HEK293 (cell line): ENCODE data around the gene CEACAM6.

Source experiments
- CTCF ChIA-PET: fragments of 350-600 bp; formaldehyde crosslinking; extraction: SDS; loops from one replicate; lab custom pipeline; 2021; ENCODE audit warnings: antibody characterized with exemption; lab: Yijun Ruan, JAX
- POLR2A ChIA-PET: fragments of 300-600 bp; formaldehyde crosslinking; extraction: SDS; loops from one replicate; lab custom pipeline; 2020; ENCODE audit warnings: antibody characterized with exemption, inconsistent platforms; lab: Yijun Ruan, JAX
- H3K27ac ChIP-seq: fragments of 200-500 bp; sonication (Bioruptor generic); 2 replicates; pipeline ENCODE4 v1.5.1; 2014; ENCODE audit warnings: low read depth, low read length, control low read depth, inconsistent platforms; ENCODE audit errors: extremely low read depth
- H3K36me3 ChIP-seq, 2 experiments: fragments of 200-500 bp in 1 of 2; sonication (Bioruptor generic) in 1 of 2; 1 replicate in 1 of 2; 2 replicates in 1 of 2; pipeline ENCODE4 v1.5.1; 2014 to 2017; ENCODE audit warnings: inconsistent platforms in 2 of 2, low read length in 2 of 2; ENCODE audit not compliant: control insufficient read depth in 2 of 2, insufficient read depth in 1 of 2
- H3K4me1 ChIP-seq: fragments of 200-500 bp; sonication (Bioruptor generic); 2 replicates; pipeline ENCODE4 v1.5.1; 2014; ENCODE audit warnings: mild to moderate bottlenecking, low read length, inconsistent platforms; ENCODE audit not compliant: control insufficient read depth, insufficient read depth
- H3K4me3 ChIP-seq: 2 replicates; pipeline ENCODE4 v1.5.1; 2011; ENCODE audit warnings: low read depth, mild to moderate bottlenecking, control low read depth, low read length, moderate library complexity
- H3K9me3 ChIP-seq: fragments of 200-500 bp; sonication (Bioruptor generic); 2 replicates; pipeline ENCODE4 v1.5.1; 2014; ENCODE audit warnings: low read depth, low read length, inconsistent platforms; ENCODE audit not compliant: control insufficient read depth, insufficient read depth
- CTCF ChIP-seq: fragments of 450-650 bp; formaldehyde crosslinking; IDR thresholded peaks from 2 replicates; pipeline ENCODE4 v1.5.1; 2016; ENCODE audit warnings: missing biosample characterization, missing genetic modification characterization
- HOXA7 ChIP-seq: sonication (generic); formaldehyde crosslinking; IDR thresholded peaks from 2 replicates; pipeline ENCODE4 v1.8.1; 2022; ENCODE audit warnings: missing genetic modification reagents, borderline replicate concordance
- HOXD13 ChIP-seq: sonication (generic); formaldehyde crosslinking; IDR thresholded peaks from 2 replicates; pipeline ENCODE4 v1.8.0; 2022; ENCODE audit warnings: missing genetic modification reagents, borderline replicate concordance
- KLF10 ChIP-seq: fragments of 450-650 bp; IDR thresholded peaks from 2 replicates; pipeline ENCODE4 v1.5.1; 2018; ENCODE audit warnings: missing biosample characterization, mild to moderate bottlenecking, missing genetic modification characterization
- KLF17 ChIP-seq: fragments of 450-650 bp; formaldehyde crosslinking; IDR thresholded peaks from 2 replicates; pipeline ENCODE4 v1.5.1; 2016; ENCODE audit warnings: missing biosample characterization, missing genetic modification characterization
- PRDM10 ChIP-seq: fragments of 450-650 bp; formaldehyde crosslinking; IDR thresholded peaks from 2 replicates; pipeline ENCODE4 v1.5.1; 2016; ENCODE audit warnings: missing biosample characterization, missing genetic modification characterization
- SCRT2 ChIP-seq: fragments of 450-650 bp; formaldehyde crosslinking; IDR thresholded peaks from 2 replicates; pipeline ENCODE4 v1.5.1; 2016; ENCODE audit warnings: missing biosample characterization, missing genetic modification characterization
- TSHZ1 ChIP-seq: fragments of 450-650 bp; formaldehyde crosslinking; IDR thresholded peaks from 2 replicates; pipeline ENCODE4 v1.5.1; 2016; ENCODE audit warnings: missing biosample characterization, missing genetic modification characterization, borderline replicate concordance
- YY2 ChIP-seq: fragments of 450-650 bp; formaldehyde crosslinking; IDR thresholded peaks from 2 replicates; pipeline ENCODE4 v1.5.1; 2016; ENCODE audit warnings: missing biosample characterization, missing genetic modification characterization
- ZBTB26 ChIP-seq: fragments of 450-650 bp; formaldehyde crosslinking; optimal IDR thresholded peaks from 2 replicates; pipeline ENCODE3; 2016; ENCODE audit warnings: missing biosample characterization, mild to moderate bottlenecking, missing genetic modification characterization
- ZFP3 ChIP-seq: fragments of 450-650 bp; formaldehyde crosslinking; IDR thresholded peaks from 2 replicates; pipeline ENCODE4 v1.5.1; 2016; ENCODE audit warnings: low read depth, missing biosample characterization, missing genetic modification characterization
- ZNF114 ChIP-seq: fragments of 450-650 bp; formaldehyde crosslinking; IDR thresholded peaks from 2 replicates; pipeline ENCODE4 v1.5.0; 2017; ENCODE audit warnings: missing biosample characterization, missing genetic modification characterization
- ZNF157 ChIP-seq: fragments of 450-650 bp; formaldehyde crosslinking; IDR thresholded peaks from 2 replicates; pipeline ENCODE4 v1.5.1; 2016; ENCODE audit warnings: missing biosample characterization, missing genetic modification characterization
- ZNF174 ChIP-seq: fragments of 450-650 bp; formaldehyde crosslinking; IDR thresholded peaks from 2 replicates; pipeline ENCODE4 v1.5.0; 2017; ENCODE audit warnings: missing biosample characterization, mild to moderate bottlenecking, missing genetic modification characterization
- ZNF280D ChIP-seq: fragments of 450-650 bp; formaldehyde crosslinking; IDR thresholded peaks from 2 replicates; pipeline ENCODE4 v1.5.1; 2016; ENCODE audit warnings: missing biosample characterization, missing genetic modification characterization
- ZNF366 ChIP-seq: fragments of 450-650 bp; formaldehyde crosslinking; conservative IDR thresholded peaks from 2 replicates; pipeline ENCODE4 v1.5.1; 2016; ENCODE audit warnings: missing biosample characterization, missing genetic modification characterization
- ZNF654 ChIP-seq: fragments of 450-650 bp; formaldehyde crosslinking; IDR thresholded peaks from 2 replicates; pipeline ENCODE4 v1.5.1; 2016; ENCODE audit warnings: low read depth, missing biosample characterization, missing genetic modification characterization
- ZNF658 ChIP-seq: fragments of 450-650 bp; formaldehyde crosslinking; IDR thresholded peaks from 2 replicates; pipeline ENCODE4; 2016; ENCODE audit warnings: missing biosample characterization, missing genetic modification characterization
- ZNF660 ChIP-seq: fragments of 450-650 bp; IDR thresholded peaks from 2 replicates; pipeline ENCODE4 v1.5.1; 2018; ENCODE audit warnings: missing biosample characterization, mild to moderate bottlenecking, missing genetic modification characterization

CEACAM6 gene

GRCh38 chr19:41746593-41747227 is 8.6 kb upstream of the CEACAM6 start:
- TF ChIP-seq ZNF174 (tag by site-specific recombination) = no peak
- TF ChIP-seq ZNF366 = no peak
- no peak for TF ChIP-seq KLF10 (tag by site-specific recombination)
- TF ChIP-seq KLF17 (tag by site-specific recombination) = no peak
- no peak for TF ChIP-seq ZFP3 (tag by site-specific recombination)
- no peak for TF ChIP-seq ZNF114 (tag by site-specific recombination)
- TF ChIP-seq YY2 (tag by site-specific recombination) = no peak
- TF ChIP-seq PRDM10 (tag by site-specific recombination) = peak; percentile 55; the same call in 1 of the 2 replicates
- peak; percentile 91 for TF ChIP-seq ZNF654 (tag by site-specific recombination)
- no peak for TF ChIP-seq SCRT2 (tag by site-specific recombination)
- no peak for TF ChIP-seq ZNF658 (tag by site-specific recombination)
- no peak for TF ChIP-seq HOXD13 (CRISPR knock-in tag)
- peak; percentile 67; the same call in 1 of the 2 replicates for TF ChIP-seq ZNF660 (tag by site-specific recombination)
- no peak for TF ChIP-seq ZNF157 (tag by site-specific recombination)
- TF ChIP-seq HOXA7 (CRISPR knock-in tag) = no peak
- TF ChIP-seq TSHZ1 (tag by site-specific recombination) = no peak
- no peak for TF ChIP-seq ZBTB26 (tag by site-specific recombination)
- TF ChIP-seq ZNF280D = no peak
- TF ChIP-seq CTCF (tag by site-specific recombination) = peak; percentile 47
- H3K4me3 ChIP-seq = no peak overlapping the region
- H3K36me3 ChIP-seq = no peaks in the 10 kb centered on the region
- no peak overlapping the region for H3K27ac ChIP-seq
- H3K9me3 ChIP-seq = no peaks in the 10 kb centered on the region
- ChIA-PET POLR2A (no interaction called here), CTCF (interaction anchor here (0.6 to 7.1 kb wide), 29 partner anchors 9 to 1603 kb away, joined by 3 to 121 read pairs (median 6); partner anchors contain the start of genes CEACAM5 and CEACAM6)
- peaks cover 8% of the 10 kb centered on the region; the same call in 1 of the 2 replicates for H3K4me1 ChIP-seq
